ENCODE results near the gene ATOSB.

- no peak for TF ChIP-seq CTCF (IDR thresholded peaks at IDR 0.05; ENCODE audit: poor library complexity)
- TF ChIP-seq EZH2phosphoT487 (IDR thresholded peaks at IDR 0.05; ENCODE audit: low read depth, severe bottlenecking, unreplicated experiment): no peak
- TF ChIP-seq EZH2 (IDR thresholded peaks at IDR 0.05; ENCODE audit: borderline replicate concordance): no peak
Measured at GRCh38 chr9:35107297-35108290, 8.1 kb downstream of the ATOSB start.

Data from hepatocyte (in vitro differentiated cells).